Kidney (tissue), 22 donors: Measurements from ENCODE around the gene AGAP5. TPM values are rescaled to one million over a fixed set of nuclear protein-coding genes. Genes with fewer than 3 reads are reported as not detected.
"Not testable (repeated sequence)": the region's sequence is repeated elsewhere in the genome, so short reads cannot be mapped to it uniquely, and the experiment has no call there.

ENCODE experiments used
- DNase-seq, 5 donors: peaks; one replicate each; pipeline ENCODE4 v3.0.0-alpha.2; 2013 to 2020
- FAIRE-seq: peaks from 2 replicates; lab custom pipeline; 2012; peaks lifted over from hg19 to GRCh38; lab: Jason Lieb, UNC
- H3K27ac ChIP-seq, 2 donors: one replicate each; pipeline ENCODE4 v1.7.0; 2013; ENCODE audit warnings: low read depth in 2 of 2, low read length in 2 of 2, inconsistent platforms in 1 of 2
- H3K27me3 ChIP-seq: one replicate; pipeline ENCODE4 v1.7.1; 2013; ENCODE audit warnings: low read length, inconsistent platforms; ENCODE audit not compliant: control insufficient read depth, insufficient read depth
- H3K36me3 ChIP-seq, 3 donors: one replicate each; pipeline versions ENCODE4 v1.7.0 to v1.7.1; 2013; ENCODE audit warnings: low read length in 3 of 3, control low read depth in 1 of 3, inconsistent platforms in 1 of 3; ENCODE audit not compliant: insufficient read depth in 3 of 3, control insufficient read depth in 2 of 3
- H3K4me1 ChIP-seq, 3 donors: one replicate each; pipeline versions ENCODE4 v1.7.0 to v1.7.1; 2013; ENCODE audit warnings: low read length in 3 of 3, inconsistent platforms in 1 of 3, low read depth in 1 of 3; ENCODE audit not compliant: control insufficient read depth in 2 of 3, insufficient read depth in 2 of 3
- H3K4me3 ChIP-seq, 3 donors: one replicate each; pipeline versions ENCODE4 v1.7.0 to v1.8.1; 2013; ENCODE audit warnings: low read length in 3 of 3, control low read depth in 1 of 3, inconsistent platforms in 1 of 3
- H3K9ac ChIP-seq, 3 donors: one replicate each; pipeline versions ENCODE4 v1.7.0 to v1.7.1; 2013; ENCODE audit warnings: low read length in 3 of 3, control low read depth in 1 of 3, inconsistent platforms in 1 of 3
- H3K9me3 ChIP-seq, 3 donors: one replicate each; pipeline versions ENCODE4 v1.7.0 to v1.7.1; 2013; ENCODE audit warnings: low read length in 3 of 3, control low read depth in 1 of 3, inconsistent platforms in 1 of 3; ENCODE audit not compliant: control insufficient read depth in 2 of 3, insufficient read depth in 1 of 3
- intact Hi-C: fragments of 100-400 bp; cut with DNase I; formaldehyde crosslinking; loops from one replicate; pipeline ENCODE4 v1.11.1; 2022
- long read RNA-seq, 10 donors: library from polyadenylated mRNA in 1 of 10; unstranded in 1 of 10; transcript quantifications; one replicate each; pipeline ENCODE4 v2.0.0 and lab custom pipeline, GENCODE V29; 2021 to 2026
- polyA plus RNA-seq: library from polyadenylated mRNA; stranded (reverse); fragments of 350-450 nt; fragmentation: Illumina TruSeq; extraction: RNeasy Lipid Tissue Mini Kit (QIAGEN cat#74804); gene quantifications from one replicate; pipeline ENCODE4 v1.2.3, GENCODE V29; 2014; ENCODE audit warnings: low read depth, low replicate concordance; ENCODE audit not compliant: insufficient read depth
- total RNA-seq: library from RNA; stranded (reverse); fragmentation: NEBNext Ultra II Directional; extraction: Animal tissue kit (Norgen Biotek cat#: 25700); gene quantifications from one replicate; pipeline ENCODE4 v1.2.1, GENCODE V29; 2021
- TF ChIP-seq, protein P1 (sequence below): IDR thresholded peaks from 3 replicates; pipeline ENCODE4 v1.5.1; 2012; ENCODE audit warnings: mild to moderate bottlenecking, moderate library complexity, borderline replicate concordance; ENCODE audit not compliant: insufficient read depth; ENCODE audit errors: extremely low read depth
- donor health status: control.
- donor health status: control.
- donor health status: control.
- donor health status: control.
- donor health status: control.
- donor health status: DM: yes; HTN: yes; CAD: no.
- donor health status: Normal renal cell carcinoma (clear cell type).

AGAP5 gene
- total RNA-seq (9.9 TPM), polyA plus RNA-seq (3.8 TPM)
- long read RNA-seq, donor 1, partial matches to known transcripts = 0 of 1 reads
- long read RNA-seq, donor 1, other reads (novel, unspliced or antisense) = 0 of 1 reads
- long read RNA-seq, donor 2, partial matches to known transcripts = 0 of 1 reads
- long read RNA-seq, donor 2, other reads (novel, unspliced or antisense) = 0 of 1 reads
- long read RNA-seq, donor 3, partial matches to known transcripts = 0 of 4 reads
- long read RNA-seq, donor 3, other reads (novel, unspliced or antisense) = 0 of 4 reads
- long read RNA-seq, donor 4, partial matches to known transcripts = 0 of 2 reads
- long read RNA-seq, donor 4, other reads (novel, unspliced or antisense) = 0 of 2 reads
- long read RNA-seq, donor 5 = 0 reads
- long read RNA-seq, donor 6, partial matches to known transcripts = 0 of 2 reads
- long read RNA-seq, donor 6, other reads (novel, unspliced or antisense) = 0 of 2 reads
- long read RNA-seq, donor 7 = 0 reads
- long read RNA-seq, donor 8, partial matches to known transcripts = 0 of 1 reads
- long read RNA-seq, donor 8, other reads (novel, unspliced or antisense) = 0 of 1 reads
- long read RNA-seq, donor 9 = 0 reads
- long read RNA-seq, donor 10, partial matches to known transcripts = 0 of 2 reads
- long read RNA-seq, donor 10, other reads (novel, unspliced or antisense) = 0 of 2 reads

- intact Hi-C loops, FAIRE-seq, DNase-seq: not testable (repeated sequence)
These were observed at the start of gene AGAP5 for GRCh38 chr10:73697675-73698159. Gene AGAP5, minus strand, starts transcription at chr10:73698109. Its CDS starts 354 bp downstream, at chr10:73697755.

DNA sequence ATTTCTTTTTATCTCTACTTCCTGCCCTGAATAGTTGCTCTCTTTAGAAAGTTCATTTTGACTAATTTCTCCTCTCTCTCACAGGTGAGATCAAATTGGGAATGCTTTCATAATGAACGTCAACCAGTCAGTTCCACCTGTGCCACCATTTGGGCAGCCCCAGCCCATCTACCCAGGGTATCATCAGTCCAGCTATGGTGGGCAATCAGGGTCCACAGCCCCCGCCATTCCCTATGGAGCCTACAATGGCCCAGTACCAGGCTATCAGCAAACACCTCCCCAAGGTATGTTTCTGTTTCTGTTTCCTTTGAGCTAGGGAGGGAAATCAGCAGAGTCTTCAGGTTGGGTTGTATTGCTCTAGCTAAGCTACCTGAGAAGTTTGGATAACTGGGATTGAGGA is 48.8 kb upstream of the AGAP5 start:
- TF ChIP-seq, protein P1, sequence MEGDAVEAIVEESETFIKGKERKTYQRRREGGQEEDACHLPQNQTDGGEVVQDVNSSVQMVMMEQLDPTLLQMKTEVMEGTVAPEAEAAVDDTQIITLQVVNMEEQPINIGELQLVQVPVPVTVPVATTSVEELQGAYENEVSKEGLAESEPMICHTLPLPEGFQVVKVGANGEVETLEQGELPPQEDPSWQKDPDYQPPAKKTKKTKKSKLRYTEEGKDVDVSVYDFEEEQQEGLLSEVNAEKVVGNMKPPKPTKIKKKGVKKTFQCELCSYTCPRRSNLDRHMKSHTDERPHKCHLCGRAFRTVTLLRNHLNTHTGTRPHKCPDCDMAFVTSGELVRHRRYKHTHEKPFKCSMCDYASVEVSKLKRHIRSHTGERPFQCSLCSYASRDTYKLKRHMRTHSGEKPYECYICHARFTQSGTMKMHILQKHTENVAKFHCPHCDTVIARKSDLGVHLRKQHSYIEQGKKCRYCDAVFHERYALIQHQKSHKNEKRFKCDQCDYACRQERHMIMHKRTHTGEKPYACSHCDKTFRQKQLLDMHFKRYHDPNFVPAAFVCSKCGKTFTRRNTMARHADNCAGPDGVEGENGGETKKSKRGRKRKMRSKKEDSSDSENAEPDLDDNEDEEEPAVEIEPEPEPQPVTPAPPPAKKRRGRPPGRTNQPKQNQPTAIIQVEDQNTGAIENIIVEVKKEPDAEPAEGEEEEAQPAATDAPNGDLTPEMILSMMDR = no peak
- Histone ChIP-seq H3K36me3 (peaks cover 4 to 13% (median 12%) of the 10 kb centered on the region in 3 donors), H3K4me1 (peaks cover 6 to 11% (median 9%) of the 10 kb centered on the region in 3 donors), H3K27me3 (no peaks in the 10 kb centered on the region), H3K4me3 (no peak overlapping the region), H3K9me3 (no peaks in the 10 kb centered on the region), H3K9ac (no peak overlapping the region), H3K27ac (no peak overlapping the region)
- DNase-seq = no peak
- intact Hi-C loops = no loop called here
- FAIRE-seq = no peak

More at GRCh38 chr10:73697675-73698159, at the start of gene AGAP5:
- H3K4me1 ChIP-seq, H3K4me3 ChIP-seq, H3K9me3 ChIP-seq, H3K27me3 ChIP-seq, H3K27ac ChIP-seq, H3K9ac ChIP-seq, H3K36me3 ChIP-seq: not testable (repeated sequence)

DNA sequence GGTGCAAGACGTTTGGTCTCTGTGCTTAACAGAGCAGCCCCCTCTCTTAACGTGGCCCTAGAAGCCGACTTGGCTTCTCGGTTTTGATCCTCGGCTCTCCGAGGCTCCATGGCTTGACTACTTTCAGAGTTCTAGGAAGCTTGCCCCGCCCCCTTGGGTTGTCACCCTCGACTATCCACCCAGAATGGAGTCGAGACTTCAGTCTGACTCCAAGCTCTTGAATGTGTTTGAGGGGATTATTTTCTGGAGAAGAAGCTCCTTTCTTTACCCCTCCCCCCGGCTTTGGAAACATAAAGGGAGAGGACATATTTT is 46.7 kb upstream of the AGAP5 start:
- FAIRE-seq = no peak
- peak overlapping the region; percentile 88 to 99 (median 98) for H3K9ac ChIP-seq
- peak in 1 of 5 donors; percentile 86 for DNase-seq
- peak overlapping the region; percentile 95 to 96 for H3K27ac ChIP-seq
- intact Hi-C loops = no loop called here
- no peaks in the 10 kb centered on the region for H3K27me3 ChIP-seq
- peaks cover 6 to 9% (median 9%) of the 10 kb centered on the region in 3 donors for H3K4me1 ChIP-seq
- no peaks in the 10 kb centered on the region for H3K9me3 ChIP-seq
- H3K4me3 ChIP-seq = peak overlapping the region; percentile 89 to 98 (median 90)
- H3K36me3 ChIP-seq = peaks cover 2 to 6% (median 4%) of the 10 kb centered on the region in 3 donors
- TF ChIP-seq, protein P1 = no peak
